ENCODE data around the gene NDUFS1. TPM values are rescaled to one million over a fixed set of nuclear protein-coding genes. Genes with fewer than 3 reads are reported as not detected.
"Not testable (repeated sequence)": the region's sequence is repeated elsewhere in the genome, so short reads cannot be mapped to it uniquely, and the experiment has no call there.

Gene NDUFS1
- total RNA-seq, result 10 to 100 TPM; 74.9 to 87.4 TPM
- 10 to 100 TPM; 16.3 to 46.2 TPM for polyA plus RNA-seq
- long read RNA-seq, donor 1, full-length matches to known transcripts, result 2 of 17 reads
- long read RNA-seq, donor 1, partial matches to known transcripts, result 15 of 17 reads
- long read RNA-seq, donor 1, other reads (novel, unspliced or antisense), result 0 of 17 reads
- long read RNA-seq, donor 2, partial matches to known transcripts, result 5 of 5 reads
- long read RNA-seq, donor 2, other reads (novel, unspliced or antisense), result 0 of 5 reads
- long read RNA-seq, donor 3, full-length matches to known transcripts, result 2 of 917 reads
- long read RNA-seq, donor 3, partial matches to known transcripts, result 889 of 917 reads
- long read RNA-seq, donor 3, other reads (novel, unspliced or antisense), result 26 of 917 reads
- long read RNA-seq, donor 4, partial matches to known transcripts, result 6 of 6 reads
- long read RNA-seq, donor 4, other reads (novel, unspliced or antisense), result 0 of 6 reads
- long read RNA-seq, donor 5, full-length matches to known transcripts, result 6 of 1,677 reads
- long read RNA-seq, donor 5, partial matches to known transcripts, result 1,622 of 1,677 reads
- long read RNA-seq, donor 5, other reads (novel, unspliced or antisense), result 49 of 1,677 reads

DNA sequence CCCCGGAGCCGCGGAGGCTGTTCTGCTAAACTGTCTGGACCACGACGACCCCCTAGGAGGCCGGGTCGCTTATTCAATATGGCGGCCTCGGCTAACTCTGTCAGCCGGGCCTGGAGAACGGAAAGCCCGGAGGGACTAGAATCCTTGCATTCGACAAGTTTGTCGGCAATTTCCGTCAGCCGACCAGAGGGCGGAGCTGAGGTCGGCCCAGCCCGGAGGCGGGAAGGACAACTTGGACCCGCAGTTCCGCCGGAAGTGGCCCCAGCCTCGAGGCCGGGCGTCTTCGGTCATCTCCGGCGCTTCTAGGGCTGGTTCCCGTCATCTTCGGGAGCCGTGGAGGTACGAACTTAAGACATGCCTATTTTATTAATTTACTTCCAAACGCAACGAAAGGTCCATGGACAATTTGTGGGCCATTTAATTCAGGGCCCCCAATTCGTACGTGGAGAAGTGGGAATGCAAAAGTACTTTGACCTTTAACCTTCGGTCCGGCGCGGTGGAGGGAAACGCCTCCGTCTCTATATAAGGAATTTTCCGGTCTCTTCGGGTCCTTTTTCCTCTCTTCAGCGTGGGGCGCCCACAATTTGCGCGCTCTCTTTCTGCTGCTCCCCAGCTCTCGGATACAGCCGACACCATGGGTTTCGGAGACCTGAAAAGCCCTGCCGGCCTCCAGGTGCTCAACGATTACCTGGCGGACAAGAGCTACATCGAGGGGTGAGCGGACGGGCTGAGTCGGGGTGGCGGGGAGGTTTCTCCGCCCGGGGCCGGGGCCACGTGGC, at the start of gene NDUFS1, which contains the start of gene EEF1B2:
NDUFS1 (minus strand) TSS at position 99 of the 779 bp plus-strand sequence. CDS start 5,766 bp downstream, outside the sequence.
EEF1B2 (plus strand) TSS at position 550 of the 779 bp plus-strand sequence; CDS start at position 635, 85 bp downstream.
- peak within 1 kb of the TSS; percentile 88 to 95 for H3K9ac ChIP-seq (ENCODE audit: insufficient read depth in 1 of 2, low read length in 2 of 2)
- ATAC-seq (ENCODE audit: insufficient read depth, low FRiP score) (peak; percentile 97), DNase-seq (peak; percentile 98 to 100 (median 99))
- H3K27ac ChIP-seq (ENCODE audit: low read depth in 1 of 2, low read length in 1 of 2), result peak within 1 kb of the TSS; percentile 83 to 96
- peak within 1 kb of the TSS; percentile 70 for H3K4me3 ChIP-seq
- peaks cover 9 to 36% (median 21%) of the 10 kb centered on the region in 4 donors for H3K36me3 ChIP-seq (ENCODE audit: control insufficient read depth in 4 of 4, insufficient read depth in 4 of 4, low read length in 4 of 4)
- TF ChIP-seq, protein P1, sequence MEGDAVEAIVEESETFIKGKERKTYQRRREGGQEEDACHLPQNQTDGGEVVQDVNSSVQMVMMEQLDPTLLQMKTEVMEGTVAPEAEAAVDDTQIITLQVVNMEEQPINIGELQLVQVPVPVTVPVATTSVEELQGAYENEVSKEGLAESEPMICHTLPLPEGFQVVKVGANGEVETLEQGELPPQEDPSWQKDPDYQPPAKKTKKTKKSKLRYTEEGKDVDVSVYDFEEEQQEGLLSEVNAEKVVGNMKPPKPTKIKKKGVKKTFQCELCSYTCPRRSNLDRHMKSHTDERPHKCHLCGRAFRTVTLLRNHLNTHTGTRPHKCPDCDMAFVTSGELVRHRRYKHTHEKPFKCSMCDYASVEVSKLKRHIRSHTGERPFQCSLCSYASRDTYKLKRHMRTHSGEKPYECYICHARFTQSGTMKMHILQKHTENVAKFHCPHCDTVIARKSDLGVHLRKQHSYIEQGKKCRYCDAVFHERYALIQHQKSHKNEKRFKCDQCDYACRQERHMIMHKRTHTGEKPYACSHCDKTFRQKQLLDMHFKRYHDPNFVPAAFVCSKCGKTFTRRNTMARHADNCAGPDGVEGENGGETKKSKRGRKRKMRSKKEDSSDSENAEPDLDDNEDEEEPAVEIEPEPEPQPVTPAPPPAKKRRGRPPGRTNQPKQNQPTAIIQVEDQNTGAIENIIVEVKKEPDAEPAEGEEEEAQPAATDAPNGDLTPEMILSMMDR (IDR thresholded peaks at IDR 0.05; ENCODE audit: control extremely low read depth, extremely low read depth), result no peak
- WGBS, 2 donors, result 0% methylated on average over 62 to 64 of the region's 64 CpGs
- peaks cover 3 to 17% (median 7%) of the 10 kb centered on the region in 5 donors for H3K4me1 ChIP-seq (ENCODE audit: control insufficient read depth in 5 of 5, insufficient read depth in 5 of 5, low read length in 5 of 5)
- H3K27me3 ChIP-seq (ENCODE audit: control insufficient read depth in 3 of 3, insufficient read depth in 3 of 3, low read length in 2 of 3), result no peaks in the 10 kb centered on the region
- H3K9me3 ChIP-seq (ENCODE audit: control insufficient read depth in 4 of 4, insufficient read depth in 3 of 4, low read length in 3 of 4), result no peaks in the 10 kb centered on the region

DNA sequence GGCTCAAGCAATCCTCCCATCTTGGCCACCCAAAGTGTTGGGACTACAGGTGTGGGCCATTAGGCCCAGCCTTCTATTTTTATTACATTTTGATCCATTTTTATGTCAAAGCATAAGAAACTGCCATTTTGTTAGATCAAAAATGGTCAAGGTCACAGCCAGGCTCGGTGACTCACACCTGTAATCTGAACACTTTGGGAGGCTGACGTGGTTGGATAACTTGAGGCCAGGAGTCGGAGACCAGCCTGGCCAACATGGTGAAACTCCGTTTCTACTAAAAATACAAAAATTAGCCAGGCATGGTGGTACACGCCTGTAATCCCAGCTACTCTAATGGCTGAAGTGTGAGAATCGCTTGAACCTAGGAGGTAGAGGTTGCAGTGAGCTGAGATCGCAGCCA, 49.7 kb upstream of the NDUFS1 start:
- ATAC-seq (ENCODE audit: insufficient read depth, low FRiP score) (no peak), DNase-seq (no peak)
- TF ChIP-seq, protein P1 (IDR thresholded peaks at IDR 0.05; ENCODE audit: control extremely low read depth, extremely low read depth), result no peak
- Histone ChIP-seq H3K4me3 (no peak overlapping the region), H3K27ac (ENCODE audit: low read depth in 1 of 2, low read length in 1 of 2) (no peak overlapping the region), H3K4me1 (ENCODE audit: control insufficient read depth in 5 of 5, insufficient read depth in 5 of 5, low read length in 5 of 5) (peaks cover 0 to 11% (median 3%) of the 10 kb centered on the region in 5 donors), H3K27me3 (ENCODE audit: control insufficient read depth in 3 of 3, insufficient read depth in 3 of 3, low read length in 2 of 3) (no peaks in the 10 kb centered on the region), H3K9me3 (ENCODE audit: control insufficient read depth in 4 of 4, insufficient read depth in 3 of 4, low read length in 3 of 4) (peaks cover 0 to 2% (median 0%) of the 10 kb centered on the region in 4 donors), H3K36me3 (ENCODE audit: control insufficient read depth in 4 of 4, insufficient read depth in 4 of 4, low read length in 4 of 4) (no peaks in the 10 kb centered on the region), H3K9ac (ENCODE audit: insufficient read depth in 1 of 2, low read length in 2 of 2) (no peak overlapping the region)
- WGBS, 2 donors, result 94 to 97% methylated on average over 7 of the region's 7 CpGs

GRCh38 chr2:206207316-206207715, 48.1 kb upstream of the NDUFS1 start:
- WGBS, 2 donors, result 92 to 94% methylated on average over 2 of the region's 2 CpGs
- not testable (repeated sequence) for ATAC-seq (ENCODE audit: insufficient read depth, low FRiP score); H3K27ac ChIP-seq (ENCODE audit: low read depth in 1 of 2, low read length in 1 of 2); H3K9ac ChIP-seq (ENCODE audit: insufficient read depth in 1 of 2, low read length in 2 of 2); H3K4me1 ChIP-seq (ENCODE audit: control insufficient read depth in 5 of 5, insufficient read depth in 5 of 5, low read length in 5 of 5); H3K27me3 ChIP-seq (ENCODE audit: control insufficient read depth in 3 of 3, insufficient read depth in 3 of 3, low read length in 2 of 3); H3K9me3 ChIP-seq (ENCODE audit: control insufficient read depth in 4 of 4, insufficient read depth in 3 of 4, low read length in 3 of 4); H3K4me3 ChIP-seq; H3K36me3 ChIP-seq (ENCODE audit: control insufficient read depth in 4 of 4, insufficient read depth in 4 of 4, low read length in 4 of 4); DNase-seq
